HepG2 (cell line): ENCODE measurements around the gene AARSD1. TPM values are rescaled to one million over a fixed set of nuclear protein-coding genes. Genes with fewer than 3 reads are reported as not detected.

Experiments
- ARID3A ChIP-seq: IDR thresholded peaks from 2 replicates; pipeline ENCODE4 v1.6.1; 2012; ENCODE audit warnings: low read depth, low read length, improper control_type of control experiment
- CCAR2 ChIP-seq: fragments of 200-400 bp; formaldehyde crosslinking; optimal IDR thresholded peaks from 2 replicates; pipeline ENCODE3; 2018; ENCODE audit warnings: low read depth, mild to moderate bottlenecking, low read length, moderate library complexity
- CEBPB ChIP-seq: IDR thresholded peaks from 2 replicates; pipeline ENCODE4 v1.6.1; 2011; ENCODE audit warnings: low read depth, low read length, improper control_type of control experiment, borderline replicate concordance
- DMTF1 ChIP-seq: sonication (generic); formaldehyde crosslinking; IDR thresholded peaks from 2 replicates; pipeline ENCODE4 v1.4.0; 2020; ENCODE audit warnings: mild to moderate bottlenecking, missing genetic modification reagents
- FOXM1 ChIP-seq: sonication (generic); formaldehyde crosslinking; IDR thresholded peaks from 2 replicates; pipeline ENCODE4 v1.5.0; 2020; ENCODE audit warnings: missing genetic modification reagents
- IRF1 ChIP-seq: sonication (generic); formaldehyde crosslinking; IDR thresholded peaks from 2 replicates; pipeline ENCODE4 v1.4.0; 2020; ENCODE audit warnings: low read depth, mild to moderate bottlenecking, missing genetic modification reagents
- KAT7 ChIP-seq: IDR thresholded peaks from 2 replicates; pipeline ENCODE4 v1.6.1; 2018; ENCODE audit warnings: borderline replicate concordance, missing compliant biosample characterization
- NR1H2 ChIP-seq: sonication (generic); formaldehyde crosslinking; IDR thresholded peaks from 2 replicates; pipeline ENCODE4 v1.8.1; 2022; ENCODE audit warnings: low read depth, missing genetic modification reagents, borderline replicate concordance
- PHF21A ChIP-seq: sonication (generic); formaldehyde crosslinking; IDR thresholded peaks from 2 replicates; pipeline ENCODE4 v1.5.0; 2020; ENCODE audit warnings: mild to moderate bottlenecking, missing genetic modification reagents
- TAF15 ChIP-seq: fragments of 200-400 bp; formaldehyde crosslinking; IDR thresholded peaks from one replicate; pipeline ENCODE4 v1.6.1; 2018; ENCODE audit warnings: mild to moderate bottlenecking, low read depth, low read length; ENCODE audit not compliant: poor library complexity, severe bottlenecking
- ZBTB20 ChIP-seq: sonication (generic); formaldehyde crosslinking; IDR thresholded peaks from 2 replicates; pipeline ENCODE4 v1.8.1; 2023; ENCODE audit warnings: missing genetic modification reagents, low read depth, mild to moderate bottlenecking, borderline replicate concordance
- ZFP91 ChIP-seq: sonication (generic); formaldehyde crosslinking; IDR thresholded peaks from 2 replicates; pipeline ENCODE4 v1.9.0; 2022; ENCODE audit warnings: missing genetic modification reagents, mild to moderate bottlenecking, borderline replicate concordance
- ZMAT3 ChIP-seq: sonication (generic); formaldehyde crosslinking; conservative IDR thresholded peaks from 2 replicates; pipeline ENCODE4 v1.7.0; 2021; ENCODE audit warnings: missing genetic modification reagents
- ZNF275 ChIP-seq: sonication (generic); formaldehyde crosslinking; IDR thresholded peaks from 2 replicates; pipeline ENCODE4 v1.8.0; 2022; ENCODE audit warnings: missing genetic modification reagents, mild to moderate bottlenecking, inconsistent platforms, borderline replicate concordance
- ZNF44 ChIP-seq: sonication (generic); formaldehyde crosslinking; IDR thresholded peaks from 2 replicates; pipeline ENCODE4 v1.5.1; 2020; ENCODE audit warnings: mild to moderate bottlenecking, missing genetic modification reagents
- ZNF451 ChIP-seq: sonication (generic); formaldehyde crosslinking; IDR thresholded peaks from 2 replicates; pipeline ENCODE4 v1.5.0; 2020; ENCODE audit warnings: mild to moderate bottlenecking, missing genetic modification reagents
- ZNF775 ChIP-seq: sonication (generic); formaldehyde crosslinking; IDR thresholded peaks from 2 replicates; pipeline ENCODE4 v1.4.0; 2020; ENCODE audit warnings: missing genetic modification reagents, mild to moderate bottlenecking, moderate library complexity, borderline replicate concordance
- ZNF781 ChIP-seq: sonication (generic); formaldehyde crosslinking; IDR thresholded peaks from 2 replicates; pipeline ENCODE4 v1.5.1; 2020; ENCODE audit warnings: borderline replicate concordance, mild to moderate bottlenecking, missing genetic modification reagents; ENCODE audit errors: not compliant biosample characterization
- ZNF883 ChIP-seq: sonication (generic); formaldehyde crosslinking; IDR thresholded peaks from 2 replicates; pipeline ENCODE4 v1.5.1; 2020; ENCODE audit warnings: mild to moderate bottlenecking, missing genetic modification reagents; ENCODE audit errors: not compliant biosample characterization
- polyA plus RNA-seq, 8 experiments: library from polyadenylated mRNA; depleted of rRNA in 3 of 8; stranded (reverse) in 7 of 8; unstranded in 1 of 8; fragments of >200 nt; fragmentation: Illumina TruSeq in 4 of 8; extraction: Trizol in 4 of 8; gene quantifications; 2 replicates each; pipeline versions ENCODE4 v1.2.1 to v1.2.3, GENCODE V29; 2011 to 2016; ENCODE audit warnings: low read depth in 4 of 8, missing spikeins in 1 of 8, mixed read lengths in 1 of 8; ENCODE audit not compliant: insufficient read depth in 1 of 8
- total RNA-seq, 5 experiments: library from RNA; depleted of rRNA; stranded (reverse); fragments of >200 nt; fragmentation: Illumina TruSeq; extraction: Trizol; gene quantifications; 2 replicates each; pipeline ENCODE4 v1.2.3, GENCODE V29; 2016; ENCODE audit warnings: low read depth in 1 of 5

Gene AARSD1
- total and polyA plus RNA-seq, 2 of the 13 experiments (the other 11 are each of a cell fraction or from before 2014, with no cell fraction given), result 24.7 to 29.3 TPM

- TF ChIP-seq ARID3A (peak; percentile 90), DMTF1 (CRISPR knock-in tag) (0 out of 2 replicates have a peak, but pooled peaks have one; percentile 62), KAT7 (CRISPR knock-in tag) (peak; percentile 56), PHF21A (CRISPR knock-in tag) (peak; percentile 96), TAF15 (no peak), ZNF451 (peak; percentile 21; the same call in 1 of the 2 replicates), FOXM1 (CRISPR knock-in tag) (no peak), ZFP91 (CRISPR knock-in tag) (peak; percentile 96; the same call in 1 of the 2 replicates), NR1H2 (CRISPR knock-in tag) (no peak), IRF1 (CRISPR knock-in tag) (no peak), ZMAT3 (CRISPR knock-in tag) (peak; percentile 96), ZNF775 (CRISPR knock-in tag) (peak; percentile 78), CCAR2 (peak; percentile 99), ZNF883 (CRISPR knock-in tag) (peak; percentile 79), CEBPB (no peak), ZNF275 (CRISPR knock-in tag) (peak; percentile 84; the same call in 1 of the 2 replicates), ZBTB20 (peak; percentile 95), ZNF781 (CRISPR knock-in tag) (peak; percentile 96), ZNF44 (peak; percentile 97)
These were observed 34.0 kb upstream of the AARSD1 start, which contains the start of gene RPL27 (continued) for GRCh38 chr17:42997984-42998938.
